Large intestine (tissue), 3 donors: ENCODE results near the gene TMEM63A. TPM values are rescaled to one million over a fixed set of nuclear protein-coding genes. Genes with fewer than 3 reads are reported as not detected.

Experiments used
- DNase-seq, 2 donors: peaks; one replicate each; pipeline versions ENCODE4 v3.0.0 to v3.0.0-alpha.2; 2013
- H3K27ac ChIP-seq: one replicate; pipeline ENCODE4 v1.5.1; 2013; ENCODE audit warnings: low read length
- H3K27me3 ChIP-seq: 2 replicates; pipeline ENCODE4 v1.6.1; 2013; ENCODE audit warnings: low read length; ENCODE audit not compliant: control insufficient read depth, insufficient read depth
- H3K36me3 ChIP-seq: 2 replicates; pipeline ENCODE4 v1.6.1; 2013; ENCODE audit warnings: low read length; ENCODE audit not compliant: control insufficient read depth, insufficient read depth
- H3K4me1 ChIP-seq: one replicate; pipeline ENCODE4 v1.6.1; 2013; ENCODE audit warnings: low read length; ENCODE audit not compliant: control insufficient read depth, insufficient read depth
- H3K4me3 ChIP-seq: one replicate; pipeline ENCODE4 v1.5.1; 2013; ENCODE audit warnings: low read length
- H3K9me3 ChIP-seq: one replicate; pipeline ENCODE4 v1.6.1; 2013; ENCODE audit warnings: mild to moderate bottlenecking, low read depth, low read length, moderate library complexity; ENCODE audit not compliant: control insufficient read depth
- WGBS: methylation state at CpG from one replicate; pipeline ENCODE4 v1.1.5; 2013; ENCODE audit warnings: low lambda C conversion rate; ENCODE audit not compliant: insufficient coverage; 5-methylcytosine and 5-hydroxymethylcytosine counted together
- polyA plus RNA-seq: library from polyadenylated mRNA; unstranded; fragments of 120-200 nt; gene quantifications from one replicate; pipeline ENCODE4 v1.2.1, GENCODE V29; 2013

Gene TMEM63A
- polyA plus RNA-seq, 1 donor: 105 TPM

GRCh38 chr1:225883616-225884265 lies 1.6 kb upstream of the TMEM63A start:
- Histone ChIP-seq H3K27me3 (no peaks in the 10 kb centered on the region), H3K4me3 (peak overlapping the region; percentile 94), H3K4me1 (peaks cover 35% of the 10 kb centered on the region), H3K9me3 (no peaks in the 10 kb centered on the region), H3K36me3 (no peaks in the 10 kb centered on the region), H3K27ac (peak overlapping the region; percentile 95)
- no peak for DNase-seq
- WGBS: 100% methylated on average over 1 of the region's 11 CpGs

- H3K27ac ChIP-seq: peak overlapping the region; percentile 95
- DNase-seq: peak in 1 of 2 donors; percentile 71
Measured at GRCh38 chr1:225882694-225883615, 775 bp upstream of the TMEM63A start.

GRCh38 chr1:225881081-225881958 lies 860 bp downstream of the TMEM63A start:
- H3K36me3 ChIP-seq: peaks cover 12% of the 10 kb centered on the region
- H3K27me3 ChIP-seq: no peaks in the 10 kb centered on the region
- peaks cover 53% of the 10 kb centered on the region for H3K4me1 ChIP-seq
- no CpG with 5 or more reads among the region's 25 CpGs for WGBS
- H3K4me3 ChIP-seq: peak overlapping the region; percentile 94
- peak overlapping the region; percentile 95 for H3K27ac ChIP-seq
- no peaks in the 10 kb centered on the region for H3K9me3 ChIP-seq
- DNase-seq: peak; percentile 62 to 88

More at GRCh38 chr1:225882694-225883615, 775 bp upstream of the TMEM63A start:
- Histone ChIP-seq H3K36me3 (no peaks in the 10 kb centered on the region), H3K27me3 (no peaks in the 10 kb centered on the region), H3K4me1 (peaks cover 43% of the 10 kb centered on the region), H3K9me3 (no peaks in the 10 kb centered on the region), H3K4me3 (peak overlapping the region; percentile 94)
- no CpG with 5 or more reads among the region's 63 CpGs for WGBS

DNA sequence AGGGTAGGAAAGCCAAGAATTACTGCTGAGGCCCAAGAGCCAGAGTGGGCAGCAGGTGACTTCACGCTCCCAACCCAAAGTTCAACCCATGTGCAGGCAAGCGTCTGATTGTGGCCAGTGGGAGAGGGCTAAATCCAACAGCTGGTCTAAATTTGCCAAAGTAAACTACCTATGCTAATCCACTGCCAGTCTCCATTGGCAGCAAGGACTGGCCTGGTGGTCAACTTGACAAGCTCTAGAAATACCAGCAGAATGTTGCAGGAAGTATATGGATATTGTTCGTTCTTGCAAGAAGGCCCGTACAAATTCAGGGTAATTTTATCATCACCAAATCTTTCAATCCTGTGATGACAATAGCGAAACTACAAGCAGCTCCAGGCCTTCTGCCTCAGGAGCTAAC lies 1.5 kb downstream of the TMEM63A start:
- H3K9me3 ChIP-seq: no peaks in the 10 kb centered on the region
- peak in 1 of 2 donors; percentile 74 for DNase-seq
- peaks cover 60% of the 10 kb centered on the region for H3K4me1 ChIP-seq
- peak overlapping the region; percentile 94 for H3K4me3 ChIP-seq
- H3K36me3 ChIP-seq: peaks cover 15% of the 10 kb centered on the region
- H3K27ac ChIP-seq: peak overlapping the region; percentile 95
- H3K27me3 ChIP-seq: no peaks in the 10 kb centered on the region
- no CpG with 5 or more reads among the region's 5 CpGs for WGBS

DNA sequence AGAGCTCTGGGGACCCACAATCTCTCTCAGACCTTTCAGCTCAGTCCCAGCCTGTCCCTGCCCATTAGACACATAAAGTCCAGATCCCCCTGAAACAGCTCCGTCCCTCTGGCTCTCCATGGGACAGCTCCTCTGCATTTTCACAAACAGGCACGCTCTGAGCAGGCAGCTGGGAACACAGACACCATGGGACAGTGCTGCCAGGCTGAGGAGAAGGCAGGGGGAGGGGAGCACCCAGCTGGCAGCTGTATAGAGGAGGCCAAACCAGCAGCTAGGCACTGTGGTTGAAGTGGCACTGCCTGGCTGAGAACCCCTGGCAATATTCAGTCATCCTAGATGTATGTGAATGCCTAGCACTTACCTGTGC lies 2.0 kb downstream of the TMEM63A start:
- H3K9me3 ChIP-seq: no peaks in the 10 kb centered on the region
- H3K27me3 ChIP-seq: no peaks in the 10 kb centered on the region
- H3K4me1 ChIP-seq: peaks cover 63% of the 10 kb centered on the region
- peak overlapping the region; percentile 94 for H3K4me3 ChIP-seq
- no CpG with 5 or more reads among the region's 2 CpGs for WGBS
- H3K27ac ChIP-seq: peak overlapping the region; percentile 95
- peaks cover 15% of the 10 kb centered on the region for H3K36me3 ChIP-seq
- DNase-seq: no peak

GRCh38 chr1:225879521-225880221 lies 2.5 kb downstream of the TMEM63A start:
- Histone ChIP-seq H3K36me3 (peaks cover 20% of the 10 kb centered on the region), H3K4me1 (peaks cover 68% of the 10 kb centered on the region)

GRCh38 chr1:225878282-225878681 lies 3.9 kb downstream of the TMEM63A start:
- peak in 1 of 2 donors; percentile 40 for DNase-seq
- Histone ChIP-seq H3K9me3 (no peaks in the 10 kb centered on the region), H3K27ac (peak overlapping the region; percentile 95), H3K4me3 (no peak overlapping the region), H3K27me3 (no peaks in the 10 kb centered on the region), H3K4me1 (peaks cover 63% of the 10 kb centered on the region), H3K36me3 (peaks cover 34% of the 10 kb centered on the region)
- WGBS: no CpG with 5 or more reads among the region's 4 CpGs

More at GRCh38 chr1:225879521-225880221, 2.5 kb downstream of the TMEM63A start:
- Histone ChIP-seq H3K9me3 (no peaks in the 10 kb centered on the region), H3K27me3 (no peaks in the 10 kb centered on the region), H3K4me3 (peak overlapping the region; percentile 94), H3K27ac (peak overlapping the region; percentile 95)
- WGBS: no CpG with 5 or more reads among the region's 8 CpGs
- peak; percentile 80 to 90 for DNase-seq

GRCh38 chr1:225877580-225877979 lies 4.6 kb downstream of the TMEM63A start:
- peaks cover 63% of the 10 kb centered on the region for H3K4me1 ChIP-seq
- H3K9me3 ChIP-seq: no peaks in the 10 kb centered on the region
- H3K27ac ChIP-seq: peak overlapping the region; percentile 95
- peak in 1 of 2 donors; percentile 58 for DNase-seq
- no peak overlapping the region for H3K4me3 ChIP-seq
- WGBS: no CpG with 5 or more reads among the region's 10 CpGs
- H3K36me3 ChIP-seq: peaks cover 39% of the 10 kb centered on the region
- no peaks in the 10 kb centered on the region for H3K27me3 ChIP-seq

GRCh38 chr1:225876900-225877510 lies 5.2 kb downstream of the TMEM63A start:
- Histone ChIP-seq H3K27me3 (no peaks in the 10 kb centered on the region), H3K36me3 (peaks cover 41% of the 10 kb centered on the region), H3K27ac (no peak overlapping the region), H3K4me1 (peaks cover 63% of the 10 kb centered on the region), H3K4me3 (no peak overlapping the region), H3K9me3 (no peaks in the 10 kb centered on the region)
- no peak for DNase-seq
- WGBS: no CpG with 5 or more reads among the region's 12 CpGs
